DMS 273 treated with DMSO at 0.1 percent for 48 hours (cell line): Measurements from ENCODE around the gene CD164L2.
"Not testable (repeated sequence)": the region's sequence is repeated elsewhere in the genome, so short reads cannot be mapped to it uniquely, and the experiment has no call there.

Experiments
- DNase-seq: peaks from one replicate; lab custom pipeline; 2025; lab: John Stamatoyannopoulos, UW

The CD164L2 gene

DNA sequence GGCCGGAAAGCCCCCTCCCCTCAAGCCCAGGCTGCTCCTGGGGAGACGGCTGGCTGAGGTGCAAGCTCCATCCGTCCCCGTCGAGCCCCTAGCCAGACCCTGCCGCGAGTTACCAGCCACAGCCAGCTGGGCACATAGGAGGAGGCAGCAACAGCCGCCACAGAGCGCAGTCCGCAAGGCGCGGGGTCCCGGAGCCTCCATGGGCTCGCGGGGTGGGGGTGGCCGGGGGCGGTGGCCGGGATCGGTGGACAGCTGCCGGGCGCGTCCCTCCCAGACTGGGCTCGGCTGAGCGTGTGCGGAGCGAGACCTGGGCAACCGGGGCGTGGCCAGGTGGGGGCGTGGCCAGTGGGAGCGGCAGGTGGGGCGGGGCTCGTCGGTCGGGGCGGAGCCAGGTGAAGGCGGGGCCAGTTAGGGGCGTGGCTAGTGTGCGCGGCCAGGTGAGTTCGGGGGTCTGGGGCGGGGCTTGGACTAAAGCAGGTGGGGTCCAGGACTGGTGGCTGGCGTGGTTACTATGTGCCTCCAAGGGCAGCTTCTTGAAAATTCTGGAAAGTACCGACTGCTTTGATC lies at the start of gene CD164L2:
Gene CD164L2, minus strand, starts transcription at position 295 of the 567 bp plus-strand sequence. Its CDS starts 94 bp downstream, at position 201.
- no peak for DNase-seq

DNA sequence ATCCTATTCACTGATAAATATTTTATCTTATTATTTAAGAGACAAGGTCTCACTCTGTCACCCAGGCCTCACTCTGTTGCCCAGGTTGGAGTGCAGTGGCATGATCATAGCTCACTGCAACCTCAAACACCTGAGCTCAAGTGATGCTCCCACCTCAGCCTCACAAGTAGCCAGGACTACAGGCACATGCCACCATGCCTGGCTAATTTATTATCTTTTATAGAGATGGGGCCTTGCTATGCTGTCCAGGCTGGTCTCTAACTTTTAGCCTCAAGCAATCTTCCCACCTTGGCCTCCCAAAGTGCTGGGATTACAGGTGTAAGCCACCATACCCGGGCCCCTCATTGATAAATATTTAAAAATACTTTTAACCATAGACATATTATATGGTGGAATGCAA lies 49.6 kb upstream of the CD164L2 start:
- not testable (repeated sequence) for DNase-seq

GRCh38 chr1:27431601-27431940 lies 48.4 kb upstream of the CD164L2 start:
- DNase-seq: no peak

DNA sequence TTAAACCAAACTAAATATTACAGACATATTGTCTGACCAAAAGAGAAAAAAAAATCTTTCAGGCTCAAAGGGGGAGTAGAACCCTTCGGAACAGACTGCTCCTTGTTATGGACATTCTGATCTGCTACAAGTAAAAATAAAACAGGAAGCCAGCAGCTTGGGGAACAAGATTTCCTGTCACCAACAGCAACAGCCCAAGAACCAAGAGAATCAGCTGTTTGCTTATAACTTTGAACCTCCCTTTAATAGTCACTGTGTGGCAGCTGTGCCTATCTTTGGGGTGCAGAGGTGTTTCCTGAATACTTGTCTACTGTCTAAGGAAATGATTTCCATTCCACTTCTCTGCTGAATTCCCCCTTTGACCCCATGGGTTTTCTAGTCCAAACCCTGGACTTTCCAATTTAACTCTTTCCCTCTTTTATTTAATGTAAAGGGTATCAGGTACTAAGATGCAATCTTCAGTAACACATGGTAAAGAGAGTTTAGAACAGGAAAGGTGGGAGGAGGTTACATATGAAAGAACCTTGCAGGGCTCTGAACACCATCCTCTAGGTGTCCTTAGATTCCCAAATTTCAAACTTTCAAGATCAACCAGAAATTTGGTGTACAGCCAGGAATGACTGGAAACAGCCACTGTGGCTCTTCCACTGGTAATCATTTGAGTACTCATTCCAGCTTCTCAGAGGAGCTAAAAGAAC lies 47.9 kb upstream of the CD164L2 start:
- no peak for DNase-seq

GRCh38 chr1:27429029-27429425 lies 45.9 kb upstream of the CD164L2 start:
- no peak for DNase-seq

- no peak for DNase-seq
These were observed 45.3 kb upstream of the CD164L2 start for GRCh38 chr1:27428316-27429028.

- DNase-seq: no peak
These were observed 44.7 kb upstream of the CD164L2 start for GRCh38 chr1:27427816-27428315.

DNA sequence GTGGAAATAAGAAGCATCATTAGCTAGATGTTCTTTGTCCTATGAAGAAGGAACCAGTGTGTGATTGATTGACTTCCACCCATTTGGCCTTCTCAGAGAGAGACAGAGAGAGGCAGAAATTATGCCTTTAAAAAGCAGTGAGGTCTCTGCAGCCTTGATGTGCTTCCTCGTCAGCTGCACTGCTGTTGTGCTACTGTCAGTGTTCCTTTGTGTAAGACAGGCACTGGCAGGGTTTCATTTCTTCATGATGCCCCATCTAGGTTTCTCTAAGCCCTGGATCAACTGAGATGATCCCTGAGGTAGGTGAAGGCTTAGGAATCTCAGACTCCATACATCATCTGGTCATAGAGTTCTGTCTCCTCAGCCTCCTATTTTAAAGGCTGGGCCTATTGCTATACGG lies 44.2 kb upstream of the CD164L2 start:
- no peak for DNase-seq

- DNase-seq: no peak
These were observed 40.6 kb upstream of the CD164L2 start for GRCh38 chr1:27423709-27424108.

DNA sequence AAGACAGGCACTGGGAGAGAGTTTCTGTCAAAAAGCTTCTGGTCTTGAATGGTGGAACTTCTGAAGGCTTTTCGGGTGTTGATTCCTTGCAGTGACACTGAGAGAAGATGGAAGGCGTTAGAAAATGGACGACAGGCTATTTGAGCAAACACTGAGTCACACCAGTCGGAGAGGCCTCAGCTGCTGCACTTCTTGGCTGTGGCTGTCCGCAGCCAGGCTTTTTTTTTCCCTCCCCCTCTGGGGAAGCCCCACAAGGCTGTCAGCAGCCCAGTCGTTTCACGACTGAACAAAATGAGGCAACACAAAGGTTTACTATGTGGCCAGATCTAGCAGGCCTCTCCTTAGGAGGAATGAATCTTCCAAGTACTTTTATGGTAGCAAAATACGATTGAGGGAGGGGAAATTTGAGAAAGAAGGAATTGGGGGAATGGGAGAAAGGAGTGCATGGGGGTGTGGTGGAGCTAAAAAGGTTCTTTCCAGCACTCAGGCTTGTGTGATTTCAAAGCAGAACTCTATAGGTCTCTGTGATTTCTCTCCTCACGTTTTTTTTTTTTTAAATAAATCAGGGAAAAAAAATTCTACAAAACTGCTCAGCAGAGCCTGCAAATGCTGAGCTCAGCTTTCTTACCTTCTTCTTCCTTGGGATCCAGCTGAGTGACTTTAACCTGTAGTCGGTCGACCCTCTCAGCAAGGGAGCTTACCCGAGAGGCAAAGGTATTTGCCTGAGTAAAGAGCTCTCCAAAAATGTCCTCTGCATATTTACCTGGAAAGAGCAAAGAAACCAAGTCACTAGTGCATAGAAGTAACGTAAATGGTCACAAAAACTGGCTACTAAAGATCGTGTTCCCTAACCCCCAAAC lies 35.4 kb upstream of the CD164L2 start:
- DNase-seq: no peak

GRCh38 chr1:27417713-27418112 lies 34.6 kb upstream of the CD164L2 start:
- no peak for DNase-seq

DNA sequence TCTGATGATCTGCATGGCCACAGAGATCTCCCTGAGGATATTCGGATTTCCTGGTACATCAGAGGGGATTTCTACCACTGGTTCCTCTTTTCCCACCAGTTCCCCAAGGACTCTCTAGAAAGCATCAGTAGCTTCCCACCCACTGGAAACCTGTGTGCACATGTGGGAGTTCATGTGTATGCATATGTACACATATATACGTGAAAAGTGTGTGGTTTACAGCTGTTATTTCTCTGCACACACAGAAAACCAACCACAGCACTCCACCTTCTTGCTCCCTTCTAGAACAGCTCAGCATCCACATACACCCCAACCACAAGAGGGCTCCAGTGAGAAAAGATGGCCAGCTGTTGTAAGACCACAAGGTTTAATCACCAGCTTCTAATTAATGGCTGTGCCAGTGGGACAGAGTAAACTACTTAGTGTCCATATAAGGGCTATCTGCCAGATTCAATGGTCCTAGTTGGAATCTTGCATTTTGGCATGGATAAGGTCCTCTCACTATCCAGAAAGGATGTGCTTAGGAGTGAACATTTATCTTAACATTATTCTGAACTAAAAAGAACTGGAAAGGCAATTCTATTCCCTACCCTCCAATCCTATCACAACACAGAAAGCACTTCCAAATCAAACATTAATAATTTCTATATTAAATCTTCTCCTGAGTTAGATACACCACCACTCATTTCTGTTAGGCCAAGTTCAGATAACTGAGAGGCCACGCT lies 33.4 kb upstream of the CD164L2 start:
- DNase-seq: peak; percentile 51

- no peak for DNase-seq
These were observed 31.0 kb upstream of the CD164L2 start for GRCh38 chr1:27414091-27414490.

DNA sequence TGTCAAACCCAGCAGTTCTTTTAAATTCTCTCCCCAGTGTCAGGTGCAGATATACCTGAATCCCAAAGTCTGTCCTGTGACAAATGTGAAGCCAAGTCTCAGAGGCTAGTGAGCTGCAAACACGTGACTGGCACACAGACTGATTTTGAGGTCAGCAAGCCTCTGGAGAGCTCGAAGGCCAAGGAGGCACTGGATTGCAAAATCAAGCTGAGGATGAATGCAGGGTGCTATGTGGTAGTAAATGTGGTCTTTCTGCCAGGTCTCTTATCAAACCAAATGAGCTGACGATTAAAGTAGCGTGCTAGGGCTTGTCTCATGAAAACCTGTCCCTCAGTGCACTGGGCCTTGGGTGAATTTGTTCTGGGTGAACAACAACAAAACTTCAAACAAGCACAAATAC lies 29.9 kb upstream of the CD164L2 start:
- DNase-seq: no peak

- no peak for DNase-seq
These were observed 29.4 kb upstream of the CD164L2 start for GRCh38 chr1:27412502-27412901.

DNA sequence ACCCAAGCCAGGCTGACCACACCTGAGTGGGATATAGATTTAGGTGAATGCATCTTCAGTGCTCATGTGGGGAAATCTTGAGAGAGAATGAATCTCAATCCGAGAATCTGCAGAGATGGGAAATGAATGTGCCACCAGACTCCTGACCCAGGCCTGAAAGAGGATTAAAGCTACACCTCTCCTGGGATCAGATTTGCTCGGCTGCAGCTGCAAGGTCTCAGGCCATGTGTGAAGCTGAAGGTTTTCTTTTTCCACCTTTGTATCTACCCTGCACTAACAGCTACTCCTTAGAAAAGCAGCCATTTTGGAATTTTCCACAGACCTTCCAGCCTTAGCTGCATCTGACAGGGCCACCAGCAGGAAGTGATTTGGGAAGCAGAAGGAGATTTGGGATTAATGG lies 27.6 kb upstream of the CD164L2 start:
- no peak for DNase-seq

- no peak for DNase-seq
These were observed 26.5 kb upstream of the CD164L2 start for GRCh38 chr1:27409669-27410068.

GRCh38 chr1:27408151-27408550 lies 25.0 kb upstream of the CD164L2 start:
- DNase-seq: no peak

DNA sequence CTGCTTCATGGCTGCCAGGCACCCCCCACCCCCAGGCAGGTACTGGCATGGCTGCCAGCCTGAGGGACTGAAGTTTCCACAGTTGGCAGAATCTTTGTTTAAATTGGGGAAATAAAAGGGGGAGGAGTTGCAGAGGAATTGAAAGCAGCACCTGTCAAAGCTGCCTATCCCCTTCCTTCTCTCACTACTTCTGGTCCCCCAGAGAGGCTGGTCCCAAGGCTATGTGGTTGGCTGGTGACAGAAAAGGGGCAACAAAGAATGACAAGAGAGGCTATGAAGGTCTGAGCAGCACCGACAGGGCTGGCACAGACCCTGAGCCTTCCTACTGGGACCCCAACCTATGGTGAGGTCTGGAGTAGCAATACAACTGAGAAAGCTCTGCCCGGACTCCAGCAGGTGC lies 23.7 kb upstream of the CD164L2 start:
- DNase-seq: not testable (repeated sequence)

DNA sequence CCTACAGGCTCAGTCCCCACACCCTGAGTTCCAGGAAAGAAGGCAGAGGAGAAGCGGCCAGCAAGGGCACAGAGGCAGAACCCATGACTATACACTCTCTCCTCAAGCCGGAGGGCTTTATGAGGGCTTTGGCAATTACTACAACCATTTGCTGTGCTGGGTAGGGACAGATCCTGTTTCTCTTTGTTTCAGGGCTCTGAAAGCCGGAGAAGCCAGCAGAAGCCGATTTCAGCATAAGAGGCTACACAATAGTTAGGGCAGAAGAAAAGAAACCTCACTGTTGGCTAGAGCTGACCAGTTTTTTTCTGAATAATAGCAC lies 23.2 kb upstream of the CD164L2 start:
- no peak for DNase-seq

DNA sequence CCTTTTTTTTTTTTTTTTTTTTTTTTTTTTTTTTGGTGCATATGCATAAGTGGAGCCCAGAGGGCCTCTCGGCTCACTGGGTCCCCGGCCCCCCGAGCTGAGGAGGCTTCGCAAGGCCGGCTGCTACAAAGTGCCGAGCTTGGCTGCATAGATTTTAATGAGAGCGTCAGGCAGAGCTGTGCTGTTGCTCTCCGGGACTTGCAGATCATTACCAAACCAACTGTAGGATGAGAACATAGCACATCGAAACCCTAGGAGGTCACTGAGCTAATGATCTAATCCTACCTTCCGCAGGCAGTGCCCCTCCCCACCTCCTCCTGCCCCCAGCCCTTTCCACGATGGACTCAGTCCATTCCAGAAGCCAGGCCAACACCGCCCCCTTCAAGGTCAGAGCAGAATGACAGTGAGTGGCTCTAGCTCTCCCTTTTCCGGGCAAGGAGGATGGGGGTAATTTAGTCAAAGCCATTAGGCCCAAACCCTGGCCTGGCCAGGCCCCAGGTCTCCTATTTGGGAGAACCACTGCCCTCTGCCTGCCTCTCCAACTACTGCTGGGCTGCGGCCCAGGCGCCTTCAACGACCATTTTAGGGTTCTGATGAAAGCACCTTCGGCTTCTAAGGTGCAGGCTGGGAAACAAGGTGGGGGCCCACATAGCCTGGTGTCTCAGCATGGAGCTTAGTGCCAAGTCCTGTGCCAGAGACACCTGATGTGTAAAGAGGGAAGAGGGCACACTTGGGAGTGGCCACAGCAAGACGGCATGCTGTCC lies 22.6 kb upstream of the CD164L2 start:
- DNase-seq: not testable (repeated sequence)
